Heart left ventricle (tissue), 16 donors: ENCODE results near the gene CELA3A. TPM values are rescaled to one million over a fixed set of nuclear protein-coding genes. Genes with fewer than 3 reads are reported as not detected.

ENCODE experiments used
- ATAC-seq, 4 donors: fragments of 200-7000 bp; cut with Tn5 transposase; one replicate each; pipeline ENCODE4 v1.9.1; 2020 to 2022; ENCODE audit warnings: moderate library complexity in 4 of 4, mild to moderate bottlenecking in 3 of 4, moderate number of reproducible peaks in 1 of 4
- DNase-seq, 5 donors: peaks; one replicate each; pipeline ENCODE4 v3.0.0-alpha.2; 2020
- H3K27ac ChIP-seq, 12 donors: fragments of 200-600 bp; sonication (generic) in 4 of 12; one replicate each; pipeline versions ENCODE4 v1.5.0 to v1.8.0; 2016 to 2022; ENCODE audit warnings: mild to moderate bottlenecking in 2 of 12
- H3K27me3 ChIP-seq, 9 donors: fragments of 200-600 bp; sonication (generic) in 2 of 9; one replicate each; pipeline versions ENCODE4 v1.5.1 to v1.8.0; 2016 to 2022; ENCODE audit warnings: mild to moderate bottlenecking in 3 of 9
- H3K36me3 ChIP-seq, 9 donors: fragments of 200-600 bp; sonication (generic) in 2 of 9; one replicate each; pipeline versions ENCODE4 v1.5.0 to v1.8.0; 2018 to 2022; ENCODE audit warnings: mild to moderate bottlenecking in 2 of 9
- H3K4me1 ChIP-seq, 12 donors: fragments of 200-600 bp; sonication (generic) in 4 of 12; one replicate each; pipeline versions ENCODE4 v1.5.0 to v1.8.0; 2016 to 2022; ENCODE audit warnings: mild to moderate bottlenecking in 3 of 12
- H3K4me3 ChIP-seq, 12 donors: fragments of 200-600 bp; sonication (generic) in 4 of 12; one replicate each; pipeline versions ENCODE4 v1.5.0 to v1.8.0; 2017 to 2022; ENCODE audit warnings: mild to moderate bottlenecking in 9 of 12, moderate library complexity in 4 of 12
- H3K9me3 ChIP-seq, 12 donors: fragments of 200-600 bp; sonication (generic) in 4 of 12; one replicate each; pipeline versions ENCODE4 v1.5.0 to v1.8.0; 2016 to 2022; ENCODE audit warnings: mild to moderate bottlenecking in 1 of 12
- CTCF ChIP-seq, 12 donors: fragments of 200-600 bp; sonication (generic) in 4 of 12; IDR thresholded peaks; one replicate each; pipeline versions ENCODE4 v1.5.0 to v1.8.0; 2018 to 2022; ENCODE audit warnings: antibody characterized with exemption in 12 of 12, mild to moderate bottlenecking in 5 of 12
- POLR2A ChIP-seq, 2 donors: fragments of 450-650 bp; IDR thresholded peaks; one replicate each; pipeline ENCODE4 v1.6.1; 2017; ENCODE audit warnings: antibody characterized with exemption in 2 of 2, mild to moderate bottlenecking in 2 of 2, moderate library complexity in 2 of 2
- WGBS, 4 donors: extraction: QIAGEN DNeasy Blood & Tissue Kit in 2 of 4; methylation state at CpG; one replicate each; pipeline versions ENCODE4 v1.1.5 to v1.1.7; 2013 to 2018; 5-methylcytosine and 5-hydroxymethylcytosine counted together
- intact Hi-C, 10 donors: fragments of 100-400 bp; cut with DNase I; formaldehyde crosslinking; loops; one replicate each; pipeline versions ENCODE4 v1.11.1 to v1.14.2; 2022
- polyA plus RNA-seq, 2 donors: library from polyadenylated mRNA; stranded (reverse); fragments of 200-250 nt; gene quantifications; one replicate each; pipeline ENCODE4 v1.2.3, GENCODE V29; 2013
- total RNA-seq, 9 donors: library from RNA; depleted of rRNA in 2 of 9; stranded (reverse); fragments of >200 nt in 2 of 9; fragmentation: NEBNext Ultra II Directional in 3 of 9; extraction: Animal tissue kit (Norgen Biotek cat#: 25700) in 3 of 9; gene quantifications; one replicate each; pipeline versions ENCODE4 v1.1.0 to v1.2.4, GENCODE V29; 2016 to 2023
- donor health status: ischemic (EF 13 %, LVEDD 7.1; RV severe dilation, severe dysfunction).
- donor health status: healthy with polysubstance abuse.
- donor health status: DM: no; HTN: yes; CAD: no.
- donor health status: DM: no; HTN: no; CAD: no.
- donor health status: ischemic (EF 25% LVEDD 6.9; RV normal size, moderate dysfunction).
- donor health status: ischemic (EF 25% LVEDD 5.7; RV mildly dilated, moderate dysfunction).
- donor health status: healthy.
- donor health status: DM: yes; HTN: yes; CAD: no.
- donor health status: ischemic (EF 35%, LVEDD 5.7; RV mildly dilated, moderate dysfunction).
- donor health status: nonischemic (EF 11% LVEDD 7.7; RV severe dilation, severe dysfunction).
- donor health status: DM: yes; HTN: yes; CAD: no.
- donor health status: PGD.
- donor health status: ischemic (EF 29% LVEDD 5.4; RV normal size, mild dysfunction).
- donor health status: nonischemic (EF 23%, LVEDD 6.1; RV moderate dilation, normal function).

Gene CELA3A
- total and polyA plus RNA-seq, 11 donors = 0.68 to 4.8 (median 3.1) TPM; not detected in 6

- Histone ChIP-seq H3K36me3 (no peaks in the 10 kb centered on the region), H3K27me3 (no peaks in the 10 kb centered on the region), H3K4me3 (peak overlapping the region in 2 of 12 donors; percentile 1 to 12), H3K27ac (peak overlapping the region in 11 of 12 donors; percentile 9 to 90 (median 38)), H3K9me3 (no peaks in the 10 kb centered on the region), H3K4me1 (peaks cover 0 to 39% (median 12%) of the 10 kb centered on the region in 12 donors)
- TF ChIP-seq CTCF (IDR thresholded peaks at IDR 0.05) (no peak), POLR2A (IDR thresholded peaks at IDR 0.05) (no peak)
- intact Hi-C loops = no loop called here
- 40 to 48% (median 44%) methylated on average over 6 of the region's 6 CpGs for WGBS, 4 donors
- ATAC-seq = peak; percentile 51 to 92 (median 86)
- DNase-seq = peak; percentile 72 to 82 (median 75)
Observed at GRCh38 chr1:22039594-22040285, 38.3 kb downstream of the CELA3A start.

GRCh38 chr1:22040286-22040623 is 38.8 kb downstream of the CELA3A start:
- intact Hi-C loops = no loop called here
- WGBS, 4 donors = 94 to 96% (median 95%) methylated on average over 5 of the region's 5 CpGs
- Histone ChIP-seq H3K36me3 (no peaks in the 10 kb centered on the region), H3K4me1 (peaks cover 0 to 42% (median 12%) of the 10 kb centered on the region in 12 donors), H3K4me3 (no peak overlapping the region), H3K9me3 (no peaks in the 10 kb centered on the region), H3K27me3 (no peaks in the 10 kb centered on the region), H3K27ac (peak overlapping the region in 11 of 12 donors; percentile 9 to 90 (median 25))
- TF ChIP-seq CTCF (IDR thresholded peaks at IDR 0.05) (no peak), POLR2A (IDR thresholded peaks at IDR 0.05) (no peak)
- DNase-seq (no peak), ATAC-seq (no peak)

GRCh38 chr1:22041505-22041904 is 40.0 kb downstream of the CELA3A start:
- H3K9me3 ChIP-seq = peaks cover 0 to 6% (median 0%) of the 10 kb centered on the region in 12 donors
- no peaks in the 10 kb centered on the region for H3K27me3 ChIP-seq
- ATAC-seq (no peak), DNase-seq (no peak)
- no peaks in the 10 kb centered on the region for H3K36me3 ChIP-seq
- no peak overlapping the region for H3K27ac ChIP-seq
- H3K4me3 ChIP-seq = no peak overlapping the region
- no peak for TF ChIP-seq CTCF (IDR thresholded peaks at IDR 0.05)
- TF ChIP-seq POLR2A (IDR thresholded peaks at IDR 0.05) = no peak
- intact Hi-C loops = no loop called here
- peaks cover 0 to 42% (median 12%) of the 10 kb centered on the region in 12 donors for H3K4me1 ChIP-seq
- WGBS, 4 donors = 98 to 100% (median 100%) methylated on average over 1 of the region's 1 CpG

GRCh38 chr1:22043198-22043769 is 41.8 kb downstream of the CELA3A start:
- ATAC-seq (no peak), DNase-seq (no peak)
- Histone ChIP-seq H3K4me3 (no peak overlapping the region), H3K4me1 (peaks cover 0 to 40% (median 11%) of the 10 kb centered on the region in 12 donors), H3K27ac (no peak overlapping the region), H3K36me3 (no peaks in the 10 kb centered on the region), H3K27me3 (no peaks in the 10 kb centered on the region), H3K9me3 (peaks cover 0 to 6% (median 0%) of the 10 kb centered on the region in 12 donors)
- TF ChIP-seq CTCF (IDR thresholded peaks at IDR 0.05) = no peak
- no peak for TF ChIP-seq POLR2A (IDR thresholded peaks at IDR 0.05)
- WGBS, 4 donors = 68 to 91% (median 82%) methylated on average over 3 of the region's 3 CpGs
- intact Hi-C loops = no loop called here
